ENCODE data around the gene COL23A1.
"Not testable (repeated sequence)": the region's sequence is repeated elsewhere in the genome, so short reads cannot be mapped to it uniquely, and the experiment has no call there.

COL23A1 gene

DNA sequence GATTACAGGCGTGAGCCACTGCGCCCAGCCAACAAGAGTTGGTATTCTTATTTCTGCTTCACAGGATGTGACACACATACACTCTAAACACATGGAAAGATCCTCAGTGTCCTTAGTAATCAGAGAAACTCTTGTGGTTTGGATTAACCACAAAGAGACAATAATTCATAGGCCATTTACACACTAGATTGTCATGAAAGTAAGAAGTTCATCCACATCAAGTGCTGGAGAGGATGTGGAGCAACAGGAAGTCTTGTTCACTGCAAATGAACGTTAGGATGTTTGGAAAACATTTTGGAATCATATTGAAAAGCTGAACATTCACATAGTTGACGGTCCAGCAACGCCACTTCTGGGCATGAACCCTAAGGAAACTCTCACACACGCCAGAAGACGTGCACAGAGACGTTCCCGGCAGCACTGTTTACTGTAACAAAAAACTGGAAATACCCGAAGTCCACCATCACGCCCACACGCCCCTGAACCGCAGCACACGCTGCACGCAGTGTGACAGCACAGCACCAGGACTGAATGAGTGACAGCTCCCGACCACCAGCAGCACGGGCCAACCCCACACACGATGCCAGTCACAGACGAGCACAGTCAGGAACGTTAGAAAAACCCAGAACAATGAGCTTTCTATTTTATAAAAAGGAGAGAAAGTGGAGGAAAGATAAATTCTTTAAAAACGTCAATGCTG, 87.6 kb downstream of the COL23A1 start:
- DNase-seq, result no peak

DNA sequence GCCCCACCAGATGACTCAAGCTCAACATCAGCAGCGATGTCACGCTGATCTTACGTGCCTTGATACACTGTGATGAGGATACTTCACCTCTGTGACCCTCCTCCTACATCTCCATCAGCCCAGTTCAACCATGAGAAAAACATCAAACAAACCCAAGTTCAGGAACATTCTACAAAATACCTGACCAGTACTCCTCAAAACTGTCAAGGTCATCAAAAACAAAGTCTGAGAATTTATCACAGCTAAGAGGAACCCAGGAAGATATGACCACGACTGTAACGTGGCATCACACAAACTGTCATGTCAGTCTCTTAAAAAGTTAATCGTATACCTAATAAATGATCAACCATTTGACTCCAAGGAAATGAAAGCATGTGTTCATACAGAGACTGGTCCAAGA, 90.8 kb downstream of the COL23A1 start:
- DNase-seq, result no peak

DNA sequence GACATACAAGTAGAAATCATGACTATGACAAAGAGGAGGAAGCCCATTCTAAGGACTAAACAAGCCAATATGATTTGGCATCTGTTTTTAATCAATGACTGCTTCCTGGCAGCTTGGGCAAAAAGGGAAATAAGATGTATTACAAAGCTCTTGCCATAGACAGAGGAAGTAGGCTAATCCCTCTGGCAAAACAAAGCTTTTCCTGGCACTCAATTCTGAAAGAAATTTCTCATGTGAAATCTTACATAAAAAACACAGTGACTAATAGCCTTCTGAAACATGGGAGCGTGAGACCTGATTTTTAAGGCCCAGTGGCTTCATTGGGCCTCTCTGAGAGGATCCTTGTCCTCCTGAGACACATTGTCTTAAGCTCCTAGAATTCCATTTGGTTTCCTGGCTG, 93.6 kb downstream of the COL23A1 start:
- no peak for DNase-seq

DNA sequence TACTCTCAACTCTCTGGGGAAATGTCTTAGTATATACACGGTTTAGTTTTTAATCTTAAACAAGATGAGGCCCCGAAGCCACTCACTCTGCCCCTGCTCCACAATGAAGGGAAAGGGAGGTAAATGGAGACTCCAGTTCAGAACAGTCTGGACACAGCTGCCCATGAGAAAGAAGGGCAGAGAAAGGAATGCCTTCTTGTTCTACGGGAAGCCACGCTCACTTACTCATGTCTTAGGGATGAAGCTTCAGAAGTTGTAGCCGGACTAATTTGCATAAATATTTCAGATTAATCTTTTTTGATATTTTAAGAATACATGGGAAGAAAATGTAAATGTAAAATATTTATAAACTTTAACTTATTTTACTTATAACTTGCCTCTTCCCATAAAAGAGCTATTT, 94.0 kb downstream of the COL23A1 start:
- no peak for DNase-seq

DNA sequence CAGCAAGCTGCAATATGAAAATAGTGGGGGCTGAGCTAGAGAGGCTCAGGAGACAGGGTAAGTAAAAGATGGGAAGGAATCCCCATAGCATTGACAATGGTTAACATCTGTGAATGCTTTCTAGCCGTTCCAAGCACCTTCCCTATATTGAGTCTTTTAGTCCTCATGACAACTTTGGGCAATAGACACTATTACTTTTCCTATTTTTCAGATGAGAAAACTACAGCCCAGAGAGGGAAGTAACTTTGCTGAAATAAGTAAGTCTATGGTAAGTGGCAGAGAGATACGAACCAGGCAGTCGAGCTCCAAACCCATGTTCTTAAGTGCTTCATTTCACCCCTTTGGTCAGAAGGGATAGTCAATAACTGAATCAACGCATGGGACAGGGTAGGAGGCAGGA, 94.5 kb downstream of the COL23A1 start:
- no peak for DNase-seq

DNA sequence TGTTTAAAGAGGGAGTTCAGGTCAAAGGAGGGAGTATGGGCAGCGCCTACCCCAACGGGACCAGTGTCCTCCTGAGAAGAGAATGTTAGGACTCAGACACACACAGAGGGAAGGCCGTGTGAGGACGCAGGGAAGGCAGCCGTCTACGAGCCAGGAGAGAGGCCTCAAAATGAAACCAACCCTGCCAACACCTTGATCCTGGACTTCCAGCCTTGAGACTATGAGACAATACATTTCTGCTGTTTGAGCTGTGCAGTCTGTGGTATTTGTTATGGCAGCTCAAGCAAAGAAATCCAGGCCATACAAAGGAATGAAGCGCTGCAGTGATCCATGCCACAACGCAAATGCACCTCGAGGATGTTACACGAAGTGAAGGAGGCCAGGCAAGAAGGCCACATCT, 97.9 kb downstream of the COL23A1 start:
- no peak for DNase-seq

DNA sequence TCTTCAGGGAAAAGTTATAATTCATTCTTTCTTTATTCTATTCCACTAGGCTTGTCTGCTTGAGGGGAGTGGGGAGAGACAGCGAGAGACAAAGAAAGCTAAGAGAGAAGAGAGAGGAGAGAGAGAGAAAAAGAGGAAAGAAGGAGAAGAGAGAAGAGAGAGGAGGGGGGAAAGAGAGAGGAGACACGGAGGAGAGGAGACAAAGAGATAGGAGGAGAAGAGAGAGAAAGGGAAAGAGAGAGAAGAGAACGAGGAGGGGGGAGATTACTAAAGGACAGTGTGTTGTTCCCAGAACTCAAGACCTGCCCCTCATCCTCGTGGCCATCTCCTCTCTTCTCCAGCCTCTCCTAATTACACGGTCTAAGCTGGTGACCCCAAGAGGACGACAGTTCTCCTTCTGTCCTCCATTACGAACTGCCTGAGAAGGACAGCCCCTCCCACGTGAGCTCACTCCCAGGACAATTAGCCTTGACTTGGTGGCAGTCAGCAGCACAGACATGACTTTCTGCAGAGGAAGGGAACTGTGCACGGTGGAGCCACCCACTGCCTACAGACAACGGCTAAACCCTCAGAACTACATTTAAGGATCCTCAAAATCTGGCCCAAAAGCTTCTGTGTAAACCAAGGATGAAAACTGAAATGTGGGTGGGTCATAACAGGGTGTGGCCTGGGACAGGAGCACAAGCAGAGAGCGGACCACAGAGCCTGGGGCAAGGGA, 99.1 kb downstream of the COL23A1 start:
- DNase-seq, result no peak

DNA sequence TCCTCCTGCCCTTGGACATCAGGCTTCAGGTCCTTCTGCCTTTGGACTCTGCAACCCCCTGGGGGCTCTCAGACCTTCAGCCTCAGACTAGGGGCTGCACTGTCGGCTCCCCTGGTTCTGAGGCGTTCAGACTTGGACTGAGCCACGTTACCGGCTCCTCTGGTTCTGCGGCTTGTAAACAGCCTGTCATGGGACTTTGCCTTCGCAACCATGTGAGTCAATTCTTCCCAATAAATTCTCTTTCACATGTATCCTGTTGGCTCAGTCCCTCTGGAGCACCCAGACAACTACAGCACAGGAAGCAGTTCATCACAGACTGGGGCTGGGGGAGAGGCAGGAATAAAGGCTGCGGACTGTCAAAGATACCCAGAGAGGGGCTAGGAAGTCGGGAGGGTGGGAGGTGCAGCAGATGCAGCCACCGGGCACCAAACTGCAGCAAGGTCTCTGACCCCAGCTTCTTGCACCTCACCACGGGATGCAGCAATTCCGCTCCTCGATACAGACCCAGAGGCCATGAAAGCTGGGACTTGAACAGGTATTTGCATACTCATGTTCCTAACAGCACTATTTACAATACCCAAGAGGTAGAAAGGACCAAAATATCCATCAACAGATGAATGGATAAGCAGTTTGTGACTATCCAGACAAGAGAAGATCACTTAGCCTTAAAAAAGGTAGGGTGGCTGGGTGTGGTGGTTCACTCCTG, 100.8 kb downstream of the COL23A1 start:
- no peak for DNase-seq

DNA sequence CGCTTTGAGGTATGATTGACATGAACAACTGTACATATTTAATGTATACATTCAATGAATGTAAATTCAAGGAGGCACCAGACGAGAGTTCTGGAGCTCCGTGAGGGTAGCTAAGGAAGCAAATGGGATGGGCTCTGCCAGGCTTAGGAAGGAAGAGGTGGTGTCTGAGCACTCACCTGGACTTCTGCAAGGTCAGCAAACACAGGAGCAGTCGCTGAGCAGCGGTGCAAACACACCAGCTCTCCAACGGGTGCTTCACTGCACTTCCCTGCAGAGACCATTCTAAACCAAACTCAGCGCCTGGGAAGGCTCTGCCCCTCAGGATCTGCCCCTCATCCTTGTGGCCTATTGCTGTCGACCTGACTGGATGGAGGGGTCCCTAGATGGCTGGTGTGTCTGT, 101.5 kb downstream of the COL23A1 start:
- no peak for DNase-seq

DNA sequence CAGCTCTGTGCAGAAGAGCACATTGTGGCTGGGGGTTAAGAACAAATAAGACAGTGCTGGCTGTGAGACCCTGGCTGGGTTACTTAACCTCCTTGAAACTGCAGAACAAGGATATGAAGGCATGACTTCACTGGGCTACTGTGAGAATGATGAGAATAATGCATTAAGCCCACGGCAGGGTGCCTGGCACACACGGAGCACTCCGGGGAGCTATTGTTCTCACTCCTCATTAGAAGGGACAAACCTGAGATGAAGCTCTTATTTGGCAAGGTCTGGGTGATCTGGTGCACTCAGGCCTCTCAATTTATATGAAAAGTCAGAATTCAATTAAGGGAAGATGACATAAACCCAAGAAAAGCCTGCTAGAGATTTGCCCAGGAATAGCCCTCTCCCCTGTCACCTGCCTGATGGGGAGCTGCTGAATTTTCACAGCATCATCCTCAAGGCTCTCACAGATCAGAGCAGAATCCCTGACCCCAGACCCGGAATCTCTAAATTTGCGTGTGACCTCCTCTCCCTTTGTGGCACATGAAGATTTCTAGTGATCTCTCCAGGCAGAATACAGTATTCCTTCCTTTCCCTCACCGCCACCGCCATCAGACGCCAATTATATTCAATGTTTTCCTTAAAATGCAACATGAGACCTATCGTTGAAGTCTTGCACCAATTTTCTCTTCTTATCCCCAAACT, 102.1 kb downstream of the COL23A1 start:
- DNase-seq, result no peak

DNA sequence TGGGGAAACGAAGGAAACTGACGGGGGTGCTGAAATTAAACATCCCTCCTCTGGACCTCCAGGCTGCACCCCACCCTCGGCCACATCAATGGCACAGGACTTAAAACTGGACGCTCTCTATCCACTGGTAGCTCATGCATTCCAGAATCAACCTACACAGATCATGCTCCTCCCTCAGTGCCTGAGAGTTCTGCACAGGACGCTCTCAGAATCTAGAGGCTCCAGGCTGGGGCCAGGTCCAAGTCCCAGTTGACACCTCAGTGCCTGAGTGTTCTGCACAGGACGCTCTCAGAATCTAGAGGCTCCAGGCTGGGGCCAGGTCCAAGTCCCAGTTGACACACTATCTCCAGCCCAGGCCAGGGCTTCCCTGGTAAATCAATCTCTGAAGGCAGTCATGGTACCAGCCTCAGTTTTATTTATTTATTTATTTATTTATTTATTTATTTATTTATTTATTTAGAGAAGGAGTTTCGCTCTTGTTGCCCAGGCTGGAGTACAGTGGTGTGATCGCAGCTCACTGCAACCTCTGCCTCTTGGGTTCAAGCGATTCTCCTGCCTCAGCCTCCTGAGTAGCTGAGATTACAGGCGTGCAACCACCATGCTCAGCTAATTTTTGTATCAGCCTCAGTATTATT, 103.2 kb downstream of the COL23A1 start:
- DNase-seq, result not testable (repeated sequence)

DNA sequence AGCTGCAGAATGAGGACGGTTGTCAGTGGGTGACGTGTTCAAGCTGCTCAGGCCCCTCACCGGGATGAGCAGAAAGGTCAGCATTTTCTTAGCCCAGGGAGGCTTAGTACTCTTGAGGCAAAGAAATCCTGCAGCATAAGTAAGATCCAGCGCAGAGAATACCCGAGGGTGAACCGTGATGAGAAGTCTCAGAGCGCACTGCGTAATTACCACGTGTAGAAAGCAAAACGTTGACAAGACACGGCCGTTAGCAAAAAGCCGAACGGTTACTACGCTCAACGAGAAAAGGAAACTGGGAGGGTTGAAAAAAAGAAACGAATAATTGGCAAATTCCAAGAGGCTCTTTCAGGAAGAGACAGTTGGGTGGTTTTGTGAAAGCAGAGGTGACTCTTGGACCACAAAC, 104.0 kb downstream of the COL23A1 start:
- DNase-seq, result no peak

DNA sequence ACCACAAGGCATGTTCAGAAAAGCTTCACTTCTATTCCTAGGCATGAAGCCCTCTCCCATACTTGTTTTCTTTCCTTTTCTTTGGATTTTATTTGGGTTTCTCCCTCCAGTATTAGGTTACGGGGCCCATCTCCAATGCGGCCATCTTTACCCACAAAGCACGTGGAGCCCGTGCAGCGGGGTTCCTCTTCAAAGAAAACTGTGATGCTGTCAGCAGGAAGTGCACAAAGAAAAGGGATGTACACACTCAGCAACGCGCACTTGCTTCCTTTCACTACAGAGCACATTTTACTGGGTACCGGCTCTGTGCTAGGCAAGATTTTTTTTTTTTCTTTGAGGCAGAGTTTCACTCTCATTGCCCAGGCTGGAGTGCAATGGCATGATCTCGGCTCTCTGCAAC, 106.6 kb downstream of the COL23A1 start:
- no peak for DNase-seq

DNA sequence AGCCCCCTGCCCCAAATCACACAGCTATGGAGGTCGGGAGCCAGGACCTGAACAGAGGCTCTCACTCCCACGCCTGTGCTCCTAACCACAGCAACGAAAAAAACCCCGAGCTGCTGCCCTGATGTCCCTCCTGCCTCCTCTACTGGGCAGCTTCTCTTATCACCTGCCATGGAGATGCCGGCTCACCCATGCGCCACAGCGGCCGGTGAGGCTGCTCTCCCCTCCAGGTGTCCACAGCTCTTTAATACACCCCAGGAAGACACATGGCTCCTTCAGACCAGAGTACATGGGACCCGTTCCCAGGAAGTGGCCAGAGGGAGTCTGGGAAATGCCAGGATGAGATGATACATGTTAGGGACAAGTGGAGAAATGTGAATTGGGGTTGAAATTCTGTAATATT, 110.9 kb downstream of the COL23A1 start:
- no peak for DNase-seq

DNA sequence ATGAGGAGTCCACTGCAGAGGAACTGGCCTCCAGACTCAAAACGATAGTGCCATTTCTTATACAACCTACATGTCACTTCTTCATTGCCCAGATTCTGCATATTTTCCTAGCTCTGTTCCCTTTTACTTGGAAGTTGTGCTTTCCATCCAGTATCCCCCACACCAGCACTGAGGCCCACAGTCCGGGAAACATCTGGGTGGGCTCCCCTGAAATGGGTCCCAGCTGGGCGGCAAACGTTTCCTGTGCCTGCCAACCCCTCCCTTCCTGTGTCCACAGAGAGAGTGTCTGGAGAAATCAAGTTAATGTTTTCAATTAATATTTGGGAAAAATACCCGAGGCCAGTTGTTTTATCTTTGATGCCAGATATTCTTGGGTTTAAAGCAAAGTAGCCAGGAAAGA, 111.8 kb downstream of the COL23A1 start:
- no peak for DNase-seq

DNA sequence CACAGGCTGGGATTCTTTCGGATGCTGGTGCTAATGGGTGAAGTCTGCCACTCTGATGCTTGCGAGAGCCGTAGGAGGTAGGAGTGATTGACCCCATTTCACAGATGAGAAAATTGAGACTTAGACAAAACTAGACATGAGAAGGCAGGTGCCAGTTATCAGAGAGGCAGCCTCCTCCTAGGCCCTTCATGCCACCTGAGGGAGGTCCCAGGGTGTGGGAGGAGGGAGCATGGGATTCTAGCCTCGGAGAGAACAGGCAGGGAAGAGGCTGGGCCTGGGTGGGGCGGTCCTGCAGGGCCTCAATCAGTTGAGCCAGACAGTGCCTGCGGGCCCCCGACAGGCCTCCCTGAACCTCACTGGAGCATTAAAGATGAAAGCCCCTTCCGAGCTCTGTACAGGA, 112.4 kb downstream of the COL23A1 start:
- no peak for DNase-seq

DNA sequence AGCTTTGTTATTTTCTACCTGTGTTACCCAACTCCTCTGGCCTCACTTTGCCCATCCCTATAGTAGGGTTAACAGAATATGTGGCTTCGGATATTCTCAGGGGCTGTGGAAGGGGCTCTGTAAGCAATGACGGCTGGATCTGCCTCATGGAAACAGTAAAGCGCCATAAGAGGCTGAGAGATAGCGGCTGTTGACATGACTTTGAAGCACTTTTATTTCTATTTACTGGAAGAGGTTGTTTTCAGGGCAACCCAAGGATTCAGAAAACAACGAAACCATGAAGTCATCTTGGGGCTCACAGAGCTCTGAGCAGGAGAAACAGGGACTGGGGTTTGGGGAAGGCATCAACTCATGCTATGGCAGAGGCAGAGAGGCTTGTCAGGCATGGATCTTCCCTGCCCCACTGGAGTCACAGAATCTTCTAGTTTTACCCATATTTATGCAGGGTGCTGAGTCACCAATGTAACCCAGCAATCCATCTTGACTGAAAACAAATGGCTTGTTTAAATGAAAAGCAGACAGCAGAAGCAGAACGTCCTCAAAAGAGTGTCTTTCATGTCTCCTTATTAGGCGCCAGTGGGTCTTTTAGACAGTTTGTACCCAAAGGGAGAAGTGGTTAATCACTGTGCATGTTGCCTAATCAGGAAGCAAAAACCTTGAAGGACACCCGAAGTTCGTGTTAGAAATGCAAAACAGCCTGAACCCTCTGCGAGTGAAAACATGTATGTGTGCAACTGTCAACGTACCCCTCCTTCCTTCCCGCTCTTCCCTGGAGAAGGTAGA, 113.0 kb downstream of the COL23A1 start:
- no peak for DNase-seq

DNA sequence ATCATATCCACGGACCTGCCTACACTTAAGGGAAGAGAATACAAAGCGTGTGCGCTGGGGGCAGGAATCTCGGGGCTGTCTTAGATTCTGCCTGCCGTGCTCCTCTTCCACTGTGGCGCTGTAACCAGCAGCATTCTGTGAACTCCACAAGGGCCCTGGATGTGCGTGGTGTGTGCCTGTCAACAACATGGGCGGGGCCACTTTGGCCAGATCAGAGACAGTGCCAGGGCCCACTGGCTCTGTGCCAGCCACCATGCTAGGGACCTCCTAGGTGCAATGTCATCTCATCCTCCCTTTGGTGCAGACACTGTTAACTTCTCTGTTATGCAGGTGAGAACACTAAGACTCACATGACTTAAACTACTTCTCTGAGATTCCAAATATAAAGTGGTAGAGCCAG, 113.7 kb downstream of the COL23A1 start:
- DNase-seq, result no peak

DNA sequence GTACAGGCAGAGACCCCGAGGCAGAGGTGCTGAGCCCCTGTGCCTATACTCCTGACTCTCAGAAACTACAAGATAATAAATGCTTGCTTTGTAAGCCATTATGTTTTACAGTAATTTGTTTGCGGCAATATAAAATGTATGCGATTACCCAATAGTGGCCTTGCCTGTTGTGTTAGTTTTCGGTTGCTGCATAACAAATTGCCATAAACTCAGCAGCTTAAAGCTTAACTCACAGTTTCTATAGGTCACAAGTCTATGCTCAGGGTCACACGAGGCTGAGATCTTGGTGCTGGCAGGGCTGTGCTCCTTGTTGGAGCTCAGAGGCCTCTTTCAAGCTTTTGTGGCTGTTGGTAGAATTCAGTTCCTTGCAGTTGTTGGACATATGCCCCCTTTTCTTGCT, 114.8 kb downstream of the COL23A1 start:
- no peak for DNase-seq

DNA sequence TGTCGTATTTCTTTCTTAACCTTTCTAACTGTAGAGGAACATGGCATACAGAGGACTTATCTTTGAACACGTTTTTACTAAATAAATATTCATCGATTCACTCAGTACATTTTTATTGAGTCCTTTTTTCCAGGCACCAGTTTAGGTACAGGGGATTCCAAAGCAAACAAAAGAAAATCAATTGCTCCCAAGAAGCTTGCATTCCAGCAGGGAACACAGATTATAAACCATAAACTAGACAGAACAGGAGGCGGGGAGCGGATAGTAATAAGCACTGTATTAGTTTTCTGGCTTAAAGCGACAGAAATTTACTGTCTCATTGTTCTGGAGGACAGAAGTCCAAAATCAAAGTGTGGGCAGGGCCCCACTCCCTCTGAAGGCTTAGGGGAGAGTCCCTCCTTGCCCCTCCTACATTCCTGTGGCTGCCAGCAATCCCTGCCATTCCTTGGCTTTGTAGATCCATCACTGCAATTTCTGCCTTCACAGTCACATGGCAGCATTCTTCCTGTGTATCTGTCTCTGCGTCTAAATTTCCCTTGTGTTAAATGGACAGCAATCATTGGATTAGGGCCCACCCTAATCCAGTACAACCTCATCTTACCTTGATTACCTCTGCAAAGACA, 115.5 kb downstream of the COL23A1 start:
- DNase-seq, result no peak

DNA sequence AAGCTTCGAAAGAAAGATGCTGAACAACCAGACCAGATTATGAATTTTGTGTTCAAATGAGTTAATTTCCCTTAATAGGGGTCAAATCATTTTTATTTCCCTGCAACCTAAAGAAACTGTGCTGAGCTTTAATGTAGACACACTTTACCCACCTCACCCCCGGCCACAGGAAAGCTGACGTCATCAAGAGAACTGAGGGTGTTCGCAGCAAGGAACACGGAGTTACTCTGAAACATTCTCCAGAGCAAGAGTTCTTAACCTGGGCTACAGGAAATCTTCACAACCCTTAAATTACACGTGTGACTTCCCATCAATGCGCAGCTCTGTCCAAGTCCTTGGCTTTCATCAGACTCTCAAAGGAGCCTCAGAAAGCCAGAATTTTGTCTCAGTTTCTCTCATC, 116.3 kb downstream of the COL23A1 start:
- no peak for DNase-seq

DNA sequence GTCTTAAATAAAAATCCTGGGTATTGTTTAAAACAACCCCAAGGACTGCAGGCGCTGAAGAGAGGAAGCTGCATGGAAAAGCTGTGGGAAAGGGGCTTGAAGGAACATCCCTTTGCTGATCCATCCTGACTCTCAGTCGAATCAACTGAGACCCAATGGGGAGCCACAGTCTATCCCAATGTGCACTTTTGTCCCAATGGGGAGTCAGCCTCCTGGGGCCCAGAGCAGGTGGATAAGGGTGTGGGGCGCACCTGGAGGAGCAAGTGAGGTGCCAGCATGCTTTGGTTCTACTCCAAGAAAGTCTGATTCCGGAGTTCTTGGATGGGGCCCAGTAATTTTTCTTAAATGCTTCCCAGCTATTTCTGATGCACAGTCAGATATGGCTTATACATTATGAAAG, 118.1 kb downstream of the COL23A1 start:
- DNase-seq, result no peak
